Muscle of arm (tissue), 12 donors: Measurements from ENCODE around the gene PPP4R4. TPM values are rescaled to one million over a fixed set of nuclear protein-coding genes. Genes with fewer than 3 reads are reported as not detected.
"Not testable (repeated sequence)": the region's sequence is repeated elsewhere in the genome, so short reads cannot be mapped to it uniquely, and the experiment has no call there.

Source experiments
- DNase-seq: peaks from one replicate; pipeline ENCODE4 v3.0.0-alpha.2; 2013
- polyA plus RNA-seq, 12 donors: library from polyadenylated mRNA; unstranded; fragments of 120-200 nt; gene quantifications; one replicate each; pipeline ENCODE4 v1.2.1, GENCODE V29; 2013; ENCODE audit not compliant: insufficient read length in 12 of 12

PPP4R4 gene
- polyA plus RNA-seq, 12 donors, result 0.10 to 0.30 (median 0.19) TPM; not detected in 4

- no peak for DNase-seq
These were observed 5.1 kb downstream of the PPP4R4 start for GRCh38 chr14:94179244-94179643.

- DNase-seq, result no peak
These were observed 6.6 kb downstream of the PPP4R4 start for GRCh38 chr14:94180655-94181271.

- no peak for DNase-seq
These were observed 7.7 kb downstream of the PPP4R4 start for GRCh38 chr14:94181835-94182234.

GRCh38 chr14:94192536-94192935, 18.4 kb downstream of the PPP4R4 start:
- DNase-seq, result no peak

- no peak for DNase-seq
These were observed 19.7 kb downstream of the PPP4R4 start for GRCh38 chr14:94193776-94194175.

- DNase-seq, result no peak
These were observed 21.9 kb downstream of the PPP4R4 start for GRCh38 chr14:94196057-94196456.

GRCh38 chr14:94203473-94204210, 29.5 kb downstream of the PPP4R4 start:
- no peak for DNase-seq

GRCh38 chr14:94213021-94213420, 38.9 kb downstream of the PPP4R4 start:
- DNase-seq, result no peak

GRCh38 chr14:94213741-94214140, 39.6 kb downstream of the PPP4R4 start:
- no peak for DNase-seq

- no peak for DNase-seq
These were observed 43.0 kb downstream of the PPP4R4 start for GRCh38 chr14:94217116-94217515.

GRCh38 chr14:94218198-94218886, 44.2 kb downstream of the PPP4R4 start:
- not testable (repeated sequence) for DNase-seq

- DNase-seq, result no peak
These were observed 49.9 kb downstream of the PPP4R4 start for GRCh38 chr14:94224040-94224439.

- DNase-seq, result no peak
These were observed 51.6 kb downstream of the PPP4R4 start for GRCh38 chr14:94225460-94226378.

GRCh38 chr14:94227029-94227428, 52.9 kb downstream of the PPP4R4 start:
- no peak for DNase-seq

- DNase-seq, result no peak
These were observed 62.9 kb downstream of the PPP4R4 start for GRCh38 chr14:94237046-94237445.

- DNase-seq, result no peak
These were observed 63.9 kb downstream of the PPP4R4 start for GRCh38 chr14:94237983-94238382.

- DNase-seq, result no peak
These were observed 65.3 kb downstream of the PPP4R4 start for GRCh38 chr14:94239406-94239805.

GRCh38 chr14:94244182-94244581, 70.1 kb downstream of the PPP4R4 start:
- no peak for DNase-seq

- not testable (repeated sequence) for DNase-seq
These were observed 90.1 kb downstream of the PPP4R4 start for GRCh38 chr14:94264195-94264594.

- no peak for DNase-seq
These were observed 93.2 kb downstream of the PPP4R4 start for GRCh38 chr14:94267352-94267751.

- not testable (repeated sequence) for DNase-seq
These were observed 94.5 kb downstream of the PPP4R4 start for GRCh38 chr14:94268582-94268981.

- no peak for DNase-seq
These were observed 95.0 kb downstream of the PPP4R4 start for GRCh38 chr14:94269156-94269555.
